Iris pigment epithelial cell (primary cell): Measurements from ENCODE around the gene NCKAP5.

Experiments used
- DNase-seq: peaks from one replicate; pipeline ENCODE4 v3.0.0-alpha.2; 2011; ENCODE audit warnings: low read depth

NCKAP5 gene

DNA sequence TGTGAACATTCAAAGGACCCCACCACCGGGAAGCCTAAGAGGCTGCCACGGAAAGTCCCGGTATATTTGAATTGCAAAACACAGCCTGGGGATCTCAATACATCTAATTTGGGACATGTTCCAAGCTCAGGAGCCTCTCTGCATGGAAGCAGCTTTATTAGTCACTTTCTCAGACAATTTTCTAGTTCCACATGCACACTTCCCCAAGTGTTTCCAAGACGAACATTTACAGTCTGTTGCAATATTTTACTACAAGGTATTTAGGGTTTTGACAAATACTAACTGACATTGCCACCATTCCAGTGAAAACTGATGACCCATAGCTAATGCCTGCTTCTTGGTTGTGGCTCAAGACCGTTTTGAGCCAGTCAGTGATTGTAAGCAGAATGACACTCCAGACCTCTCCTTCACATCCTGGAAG is 145.3 kb downstream of the NCKAP5 start:
- DNase-seq, result peak; percentile 79

DNA sequence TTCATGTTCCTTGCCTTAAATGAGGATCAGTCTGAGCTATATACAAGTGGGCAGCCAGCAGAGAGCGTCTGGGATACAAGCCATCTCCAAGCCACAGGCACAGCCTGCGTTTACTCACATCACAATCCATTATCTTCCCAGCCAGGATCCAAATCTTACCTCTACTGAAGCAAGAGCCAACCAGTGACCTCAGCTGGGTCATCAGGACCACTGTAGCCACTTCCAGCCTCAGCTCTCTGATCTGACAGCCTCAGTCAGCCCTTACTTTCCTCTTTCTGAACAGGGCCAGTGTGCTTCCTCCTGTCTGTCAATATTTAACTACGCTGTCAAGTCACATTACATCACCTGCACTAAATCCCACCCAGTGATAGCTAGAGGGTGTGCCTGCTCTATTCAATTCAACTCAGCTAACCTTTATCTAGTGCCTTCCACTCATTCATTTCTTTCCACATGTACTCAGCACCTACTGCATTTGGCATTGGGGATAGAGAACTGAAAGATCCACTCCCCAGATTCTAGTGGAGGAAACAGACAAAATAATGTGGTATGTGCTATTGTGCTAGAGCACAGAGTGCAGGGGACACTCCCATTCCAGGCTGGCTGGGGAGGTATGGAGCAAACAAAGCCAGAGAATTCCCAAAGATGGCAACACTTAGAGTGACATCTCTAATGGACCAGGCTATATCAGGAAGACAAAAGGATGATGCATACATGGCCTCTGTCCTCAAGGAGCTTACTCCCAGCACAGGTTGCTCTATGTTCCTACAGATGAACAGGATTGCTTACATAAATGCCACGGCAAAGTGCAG is 146.5 kb downstream of the NCKAP5 start:
- peak; percentile 37 for DNase-seq

DNA sequence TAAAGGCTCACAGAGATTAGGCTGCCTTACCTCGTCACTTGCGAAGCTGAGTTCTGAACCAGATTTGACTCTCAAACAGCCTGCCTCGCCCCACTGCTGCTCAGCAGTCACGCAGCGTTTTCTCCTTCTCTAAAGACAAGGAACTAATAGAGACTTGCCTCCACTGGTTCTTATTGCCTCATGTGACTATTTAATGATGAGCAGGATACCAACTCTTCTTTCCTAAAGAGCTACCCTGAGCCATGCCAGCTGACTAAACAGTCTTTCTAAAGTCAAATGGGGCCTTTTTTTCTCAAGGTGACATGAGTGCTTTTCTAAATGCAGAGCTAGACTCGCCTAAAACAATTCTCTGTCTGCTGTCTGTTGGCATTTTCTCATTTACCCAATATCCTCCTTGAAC is 147.5 kb downstream of the NCKAP5 start:
- no peak for DNase-seq

DNA sequence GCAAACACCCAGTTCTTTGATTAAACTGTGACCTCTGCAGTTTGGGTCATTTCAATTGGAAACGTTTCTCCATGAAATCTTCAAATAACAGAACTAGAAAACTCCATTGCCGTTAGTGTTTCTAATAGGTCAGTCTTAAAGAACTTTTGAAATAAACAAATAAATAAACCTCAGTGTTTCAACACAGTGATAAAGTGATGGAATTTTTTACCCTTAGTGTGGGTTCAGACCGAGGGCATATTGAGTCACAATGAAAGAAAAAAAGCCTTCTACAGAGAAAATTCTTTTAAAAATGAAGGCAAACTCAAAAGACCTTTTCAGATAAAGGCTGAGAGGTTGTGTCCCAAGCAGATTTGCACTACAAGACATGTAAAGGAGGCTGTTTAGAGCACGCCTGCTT is 149.6 kb downstream of the NCKAP5 start:
- peak; percentile 77 for DNase-seq

DNA sequence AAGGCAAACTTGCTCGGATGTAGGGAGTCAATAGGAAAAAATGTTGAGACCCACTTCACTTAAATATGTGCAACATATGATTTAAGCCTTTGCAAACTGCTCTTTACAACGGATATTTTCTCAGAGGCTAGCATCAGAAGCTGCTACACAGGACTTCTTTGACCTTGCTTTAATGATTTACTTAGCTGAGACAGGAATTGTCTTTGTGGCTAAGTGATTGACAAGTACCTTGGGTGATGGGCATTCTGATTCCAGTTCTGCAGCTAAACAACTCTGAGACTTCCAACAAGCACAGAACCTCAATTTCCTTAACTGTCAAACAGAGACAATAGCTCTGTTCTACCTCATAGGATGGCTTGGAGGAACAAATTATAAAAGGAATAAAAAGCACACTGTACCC is 150.2 kb downstream of the NCKAP5 start:
- DNase-seq, result no peak

DNA sequence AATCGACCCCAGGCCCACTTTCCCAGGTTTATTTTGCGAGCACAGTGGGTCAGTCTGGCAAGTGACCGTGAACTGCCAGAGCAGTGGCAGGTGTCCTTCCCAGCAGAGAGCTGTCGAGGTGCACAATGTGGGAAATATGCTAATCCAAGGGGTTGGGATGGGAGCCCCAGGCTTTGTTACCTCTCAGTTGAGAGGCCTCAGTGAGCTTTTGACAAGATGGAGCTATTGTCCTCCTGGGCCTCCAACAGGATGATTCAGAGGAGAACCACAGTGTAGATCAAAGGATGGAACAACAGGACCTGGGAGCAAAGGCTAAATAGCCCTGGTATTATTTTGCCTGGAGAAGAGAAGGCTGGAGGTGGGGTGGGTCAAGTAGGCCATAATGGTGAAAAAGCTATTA is 150.8 kb downstream of the NCKAP5 start:
- DNase-seq, result no peak

DNA sequence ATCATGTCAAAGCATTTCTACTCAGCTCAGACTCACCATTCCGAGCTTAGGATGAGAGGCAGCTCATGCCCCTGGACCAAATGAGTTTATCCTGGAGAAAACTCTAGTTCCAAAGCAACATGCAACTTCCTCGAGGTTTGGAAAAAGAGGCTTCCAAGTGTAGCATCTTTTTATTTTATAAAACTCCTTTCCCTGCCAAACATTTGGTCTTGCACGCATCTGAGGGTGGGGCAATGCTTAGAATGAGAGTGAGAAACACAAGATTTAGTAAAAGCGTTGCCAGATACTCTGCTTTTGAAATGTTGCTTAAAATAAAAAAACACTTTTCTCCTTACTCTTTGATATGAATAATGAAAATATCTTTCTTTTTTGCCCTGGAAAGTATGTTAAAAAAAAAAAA is 151.5 kb downstream of the NCKAP5 start:
- no peak for DNase-seq

DNA sequence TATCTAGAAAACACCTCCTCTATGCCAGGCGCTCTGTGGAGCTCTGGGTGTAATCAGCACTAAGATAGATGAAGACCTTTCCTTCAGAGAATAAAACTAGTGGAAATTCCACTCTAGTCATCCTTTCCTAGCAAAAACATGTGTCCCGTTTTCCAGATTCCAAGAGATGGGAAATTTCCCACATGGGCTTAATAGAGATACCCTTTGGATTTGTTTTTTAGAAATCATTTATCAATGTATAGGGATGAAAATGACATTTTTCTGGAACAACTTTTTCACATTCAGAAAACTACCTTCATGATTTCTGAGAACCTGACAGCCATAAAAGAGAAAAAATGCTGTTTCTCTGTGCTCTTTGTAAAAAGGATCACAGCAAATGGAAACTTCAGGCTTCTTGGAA is 152.1 kb downstream of the NCKAP5 start:
- no peak for DNase-seq

DNA sequence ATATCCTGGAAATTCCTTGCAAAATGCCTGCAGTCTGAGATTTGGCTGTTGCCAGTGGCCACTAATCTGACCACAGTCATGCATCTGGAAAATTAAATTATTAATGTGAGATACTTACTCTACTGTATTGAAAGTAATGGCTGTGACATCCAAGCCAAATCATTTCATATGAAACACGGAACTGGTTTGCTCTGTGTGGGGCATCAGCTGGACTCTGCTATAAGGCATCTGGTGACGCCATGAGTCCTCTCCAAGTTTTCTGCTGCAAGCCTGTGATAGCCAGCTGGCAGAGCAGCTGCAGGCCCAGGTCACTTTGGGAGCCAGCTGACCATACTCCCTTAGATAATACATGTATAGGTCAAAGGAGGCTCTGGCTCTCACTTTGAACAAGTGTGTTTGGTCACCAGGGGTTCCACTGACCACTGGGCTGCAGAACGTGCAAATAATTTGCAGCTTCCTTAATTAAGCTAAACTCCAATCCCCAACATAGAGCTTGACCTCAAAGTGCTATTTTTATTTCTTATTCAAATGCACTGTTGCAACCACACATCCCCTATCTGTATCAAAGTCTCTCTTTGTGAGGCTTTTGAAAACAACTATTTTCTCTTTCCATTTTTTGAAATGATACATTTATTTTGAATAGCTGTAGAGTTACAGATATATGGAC is 152.9 kb downstream of the NCKAP5 start:
- peak; percentile 4 for DNase-seq

DNA sequence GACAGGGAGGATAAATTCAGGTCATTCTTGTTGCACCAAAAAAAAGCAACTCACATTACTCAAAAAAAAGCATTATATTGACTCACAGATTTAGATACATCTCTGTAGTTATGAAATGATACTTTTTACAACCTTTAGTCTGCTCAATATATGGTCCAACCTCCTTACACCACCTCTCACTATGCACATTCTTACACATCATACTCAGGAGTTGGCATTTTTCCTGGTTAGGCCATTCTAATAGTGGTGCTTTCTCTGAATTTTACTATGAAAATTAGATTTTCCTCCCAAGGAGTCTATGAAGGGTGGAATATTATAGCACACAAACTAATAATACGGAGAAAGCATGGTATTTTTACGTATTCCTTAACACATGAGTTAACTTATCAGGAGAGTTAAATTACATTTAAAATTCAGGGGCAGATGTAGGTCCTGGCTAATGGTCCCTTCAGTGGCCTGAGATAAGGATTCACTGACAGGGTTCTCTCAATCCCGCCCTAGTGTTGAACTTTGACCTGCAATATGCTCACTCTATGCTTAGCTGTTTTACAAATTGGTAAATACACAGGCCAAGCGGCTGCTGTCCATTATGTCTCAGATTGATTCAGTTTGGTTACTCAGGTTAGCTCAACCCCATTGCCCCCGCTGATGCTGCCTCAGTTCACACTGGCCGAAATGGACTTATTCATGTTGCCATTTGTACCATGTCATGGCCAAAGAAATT is 153.6 kb downstream of the NCKAP5 start:
- peak; percentile 69 for DNase-seq

DNA sequence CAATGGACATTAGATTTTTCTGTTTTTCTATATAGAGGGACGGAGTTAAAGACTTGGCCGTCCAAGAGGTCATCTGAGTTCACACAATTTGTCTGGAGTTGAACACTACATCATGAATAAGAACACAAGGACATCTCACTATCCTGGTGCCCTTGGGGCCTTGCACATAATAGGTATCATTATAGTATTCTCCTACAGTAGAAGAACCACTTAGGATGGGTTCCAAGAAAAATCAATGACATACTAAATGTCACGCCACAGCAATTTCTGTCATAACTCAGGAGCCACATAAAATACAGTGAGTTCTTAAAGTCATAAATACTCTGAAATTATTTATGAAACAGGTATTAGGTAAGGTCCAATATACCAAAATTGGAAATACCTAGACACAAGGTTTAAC is 154.4 kb downstream of the NCKAP5 start:
- DNase-seq, result no peak

DNA sequence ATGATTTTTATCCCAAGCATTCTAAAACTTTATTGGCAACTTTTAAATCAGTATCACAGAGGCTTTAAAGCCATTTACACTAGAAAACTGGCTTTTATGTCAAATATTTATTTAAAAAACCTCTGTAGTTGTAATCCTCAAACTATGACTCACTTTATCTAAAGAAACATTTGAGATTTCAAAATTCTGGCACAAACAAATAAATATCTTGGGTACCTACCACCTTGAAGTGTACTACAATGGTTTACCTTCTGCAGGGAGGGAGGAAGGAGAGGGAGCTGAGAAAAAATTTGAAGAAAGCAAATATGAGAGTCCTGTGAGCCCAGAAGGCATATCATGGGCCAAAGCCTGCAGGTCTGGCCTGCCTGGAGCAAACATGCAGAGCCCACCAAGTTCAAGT is 155.6 kb downstream of the NCKAP5 start:
- DNase-seq, result peak; percentile 24

DNA sequence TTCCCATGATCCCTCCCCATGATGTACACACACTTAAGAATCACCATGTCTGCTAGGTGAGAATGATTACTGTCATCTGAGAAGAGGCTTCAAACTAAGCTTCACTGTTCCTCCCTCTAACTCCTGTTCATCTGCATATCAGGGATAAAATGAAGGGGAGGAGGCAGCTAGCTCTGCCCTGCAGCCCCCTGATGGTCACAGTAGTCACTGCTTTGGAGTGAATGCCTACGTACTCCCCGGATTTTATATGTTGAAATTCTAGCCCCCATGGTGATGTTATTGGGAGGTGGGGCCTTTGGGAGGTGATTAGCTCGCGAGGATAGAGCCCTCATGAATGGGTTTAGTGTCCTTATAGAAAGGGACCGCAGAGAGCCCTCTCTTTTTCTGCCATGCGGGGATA is 156.4 kb downstream of the NCKAP5 start:
- DNase-seq, result no peak

DNA sequence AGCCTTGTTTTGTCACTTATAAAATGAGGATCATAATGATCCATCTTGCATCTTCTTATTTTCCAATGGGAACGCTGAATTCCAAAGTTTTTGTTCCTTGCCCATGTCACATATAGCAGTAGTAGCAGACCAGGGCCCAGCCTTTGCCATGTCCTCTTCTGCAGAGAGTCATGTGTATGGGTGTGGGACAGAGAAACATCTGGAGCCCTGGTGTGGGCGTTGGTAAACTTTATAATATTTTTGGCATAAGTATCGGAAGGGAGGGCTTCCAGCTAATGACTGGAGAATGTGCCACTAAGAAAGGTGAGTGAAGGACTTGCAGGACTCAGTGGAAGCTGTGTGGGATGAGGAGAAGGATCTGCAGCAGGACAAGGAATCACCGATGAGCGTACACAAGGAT is 157.2 kb downstream of the NCKAP5 start:
- no peak for DNase-seq

DNA sequence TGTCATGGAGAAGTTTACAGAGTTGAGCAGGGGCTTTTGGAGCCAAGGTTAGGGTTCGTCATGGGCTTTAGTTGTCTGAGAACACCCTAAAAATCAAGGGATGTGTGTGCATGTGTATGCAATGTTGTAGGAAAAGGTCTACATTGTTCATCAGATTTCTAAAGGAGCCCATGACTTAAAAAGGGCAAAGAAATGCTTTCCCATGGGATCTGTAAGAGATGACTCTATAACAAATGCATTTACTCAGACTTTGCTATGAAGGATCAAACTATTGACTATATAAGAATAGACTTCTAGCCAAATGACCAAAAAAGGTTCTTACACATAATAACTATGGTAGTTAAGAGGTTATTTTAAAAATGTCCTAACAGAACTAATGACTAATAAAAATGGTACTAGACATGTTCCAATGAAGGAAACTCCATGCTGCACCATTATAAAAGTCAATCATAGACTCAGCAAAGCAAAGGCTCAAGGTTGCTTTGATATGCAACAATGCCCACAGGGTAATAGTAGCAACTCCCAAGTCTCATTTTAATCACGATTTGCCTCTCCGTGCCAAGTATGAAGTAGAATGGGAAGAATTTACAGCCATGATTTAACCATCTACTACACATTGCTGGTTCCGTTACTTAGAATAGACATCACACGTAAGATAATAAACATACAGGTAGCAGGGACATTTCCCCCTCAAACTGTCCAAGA is 158.5 kb downstream of the NCKAP5 start:
- DNase-seq, result no peak

DNA sequence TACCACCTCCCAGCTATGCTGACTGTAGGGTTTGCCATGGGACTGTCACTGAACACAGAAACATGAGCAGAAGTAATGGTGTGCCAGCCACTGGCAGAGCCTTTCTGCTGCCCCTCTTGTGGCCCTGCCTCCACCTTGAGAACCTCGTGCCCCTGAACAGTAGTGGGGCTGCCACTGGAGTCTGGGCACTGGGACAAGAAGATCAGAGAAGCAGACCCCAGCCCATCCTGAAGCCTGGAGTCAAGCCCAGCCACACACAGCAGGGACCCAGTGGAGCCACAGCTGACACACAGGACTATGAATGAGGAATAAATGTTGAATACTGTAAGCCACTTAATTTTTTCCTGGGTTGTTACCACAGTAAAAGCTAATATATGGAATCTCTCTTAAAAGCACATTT is 159.6 kb downstream of the NCKAP5 start:
- DNase-seq, result no peak

DNA sequence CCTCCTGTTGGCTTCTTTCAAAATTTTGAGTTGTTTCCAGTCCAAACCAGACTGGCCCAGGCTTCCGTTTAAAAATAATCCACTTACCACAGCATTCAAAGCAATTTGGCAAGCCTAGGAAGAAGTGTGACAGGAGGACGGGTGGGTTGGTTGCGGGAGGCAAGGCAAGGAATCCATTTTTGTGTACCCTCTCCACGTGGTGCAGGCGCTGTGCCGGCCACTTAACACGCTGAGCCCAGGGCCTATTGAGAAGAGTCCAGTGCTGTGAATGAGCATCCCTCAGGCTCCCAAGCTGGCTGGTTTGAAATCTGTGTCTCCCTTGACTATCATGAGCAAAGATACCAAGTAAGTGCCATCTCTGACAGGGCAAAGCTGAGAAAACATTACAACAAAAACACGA is 160.9 kb downstream of the NCKAP5 start:
- no peak for DNase-seq

DNA sequence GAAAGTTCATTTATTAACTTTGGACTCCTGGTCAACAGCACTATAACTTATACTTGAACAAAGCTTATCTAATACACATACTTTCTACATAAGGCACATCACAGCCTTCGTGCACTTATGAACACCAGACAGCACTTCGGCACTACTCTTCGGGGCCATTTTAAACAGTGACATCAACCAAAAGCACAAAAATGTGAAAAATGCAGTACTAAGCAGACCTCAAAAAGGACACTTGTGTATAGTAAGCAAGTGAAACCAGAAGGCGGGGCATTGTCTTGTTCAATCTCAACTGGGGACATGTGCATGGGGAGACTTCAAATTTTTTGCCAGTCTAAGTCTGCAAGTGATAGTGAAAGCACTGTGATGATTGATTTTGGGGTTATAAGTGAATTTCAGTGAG is 163.0 kb downstream of the NCKAP5 start:
- no peak for DNase-seq

DNA sequence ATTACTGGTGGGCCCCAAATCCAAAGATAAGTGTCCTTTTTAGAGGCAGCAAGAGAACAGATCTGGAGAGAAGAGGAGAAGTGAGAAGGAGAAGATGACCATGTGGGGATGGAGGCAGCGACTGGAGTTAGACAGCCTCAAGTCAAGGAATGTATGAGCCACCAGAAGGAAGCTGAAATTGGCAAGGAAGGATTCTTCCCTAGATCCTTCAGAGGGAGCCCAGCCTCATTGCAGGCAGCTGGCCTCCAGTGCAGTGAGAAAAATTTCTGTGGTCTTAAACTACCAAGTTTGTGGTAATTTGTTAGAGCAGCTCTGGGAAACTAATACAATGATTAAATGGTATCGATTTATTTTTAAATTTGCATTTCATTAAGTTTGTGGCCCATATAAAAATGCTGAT is 167.9 kb downstream of the NCKAP5 start:
- DNase-seq, result no peak

DNA sequence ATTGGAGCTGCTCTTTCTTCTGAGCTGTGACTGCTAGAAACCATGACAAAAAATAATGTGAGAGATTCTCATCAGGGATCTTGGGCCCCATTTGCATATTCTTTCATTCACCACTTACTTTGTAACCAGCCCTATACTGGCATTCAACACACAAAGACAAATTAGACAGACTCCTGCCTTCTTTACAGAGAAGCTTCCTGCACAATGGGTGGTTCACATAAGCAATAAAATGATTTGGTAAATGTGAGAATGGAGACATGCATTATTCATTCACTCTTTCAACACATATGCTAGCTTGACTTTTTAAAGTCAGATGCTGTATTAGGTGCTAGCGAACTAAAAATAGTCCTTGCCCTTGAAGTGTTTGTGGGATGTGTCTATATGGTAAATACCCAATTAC is 174.4 kb downstream of the NCKAP5 start:
- no peak for DNase-seq

DNA sequence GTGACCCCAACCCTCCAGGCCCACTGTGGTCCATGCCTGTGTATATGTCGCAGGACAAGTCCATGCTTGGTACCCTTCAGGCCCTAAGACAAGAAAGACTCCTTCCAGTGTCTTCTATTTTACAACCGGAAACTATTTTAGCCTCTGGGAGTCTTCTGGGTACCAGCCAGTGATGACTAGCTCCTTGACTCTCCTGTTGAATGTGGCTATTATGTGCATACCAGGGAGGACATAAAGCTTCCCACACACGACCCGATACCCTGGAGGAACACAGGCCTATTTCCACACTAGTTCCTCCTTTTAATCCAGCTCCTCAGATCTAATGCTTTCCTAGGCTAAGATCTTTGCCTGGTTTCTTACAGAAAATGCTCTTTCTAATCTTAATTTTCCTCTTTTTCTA is 178.1 kb downstream of the NCKAP5 start:
- peak; percentile 65 for DNase-seq

DNA sequence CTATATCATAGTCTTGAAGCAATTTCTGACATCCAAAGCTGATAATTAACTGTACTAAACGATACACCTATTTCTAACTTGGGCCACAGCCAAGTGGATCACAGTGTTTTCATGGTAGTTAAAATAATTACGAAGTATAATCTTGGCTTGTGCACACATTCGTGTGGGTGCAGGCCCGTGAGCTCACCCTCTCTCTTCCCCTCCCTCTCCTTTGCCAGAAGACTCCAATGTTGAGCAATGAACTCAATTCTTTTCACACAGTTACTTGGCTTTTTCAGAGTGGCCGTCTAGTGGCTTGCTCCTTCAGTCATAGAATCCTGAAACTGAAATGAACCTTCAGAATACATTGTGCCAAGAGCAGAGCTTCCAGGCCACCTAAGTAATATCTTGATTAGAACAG is 178.7 kb downstream of the NCKAP5 start:
- DNase-seq, result no peak

DNA sequence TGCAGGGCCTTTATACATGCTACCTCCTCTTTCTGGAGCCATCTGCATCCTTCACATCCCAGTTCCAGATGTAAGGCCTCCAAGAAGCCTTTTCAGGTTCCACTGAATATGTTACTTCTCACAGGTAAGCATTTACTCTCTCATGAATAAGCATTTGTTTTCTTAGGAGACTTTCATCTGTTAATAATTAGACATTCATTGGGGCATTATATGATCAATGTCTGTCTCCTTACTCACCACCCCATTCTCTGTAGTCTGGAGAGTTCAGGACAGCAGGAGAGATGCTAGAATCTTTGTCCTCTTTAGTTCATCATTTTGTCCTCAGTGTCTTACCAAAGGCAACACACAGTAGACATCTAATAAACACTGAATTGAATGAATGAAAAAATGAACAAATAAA is 185.7 kb downstream of the NCKAP5 start:
- DNase-seq, result no peak
